HG02759 (cell line): Measurements from ENCODE around the gene INPP5F.

Experiments used
- ATAC-seq: cut with Tn5 transposase; IDR thresholded peaks from one replicate; pipeline ENCODE4 v1.9.1; 2021; ENCODE audit warnings: mild to moderate bottlenecking, moderate library complexity; ENCODE audit not compliant: unreplicated experiment

Gene INPP5F

DNA sequence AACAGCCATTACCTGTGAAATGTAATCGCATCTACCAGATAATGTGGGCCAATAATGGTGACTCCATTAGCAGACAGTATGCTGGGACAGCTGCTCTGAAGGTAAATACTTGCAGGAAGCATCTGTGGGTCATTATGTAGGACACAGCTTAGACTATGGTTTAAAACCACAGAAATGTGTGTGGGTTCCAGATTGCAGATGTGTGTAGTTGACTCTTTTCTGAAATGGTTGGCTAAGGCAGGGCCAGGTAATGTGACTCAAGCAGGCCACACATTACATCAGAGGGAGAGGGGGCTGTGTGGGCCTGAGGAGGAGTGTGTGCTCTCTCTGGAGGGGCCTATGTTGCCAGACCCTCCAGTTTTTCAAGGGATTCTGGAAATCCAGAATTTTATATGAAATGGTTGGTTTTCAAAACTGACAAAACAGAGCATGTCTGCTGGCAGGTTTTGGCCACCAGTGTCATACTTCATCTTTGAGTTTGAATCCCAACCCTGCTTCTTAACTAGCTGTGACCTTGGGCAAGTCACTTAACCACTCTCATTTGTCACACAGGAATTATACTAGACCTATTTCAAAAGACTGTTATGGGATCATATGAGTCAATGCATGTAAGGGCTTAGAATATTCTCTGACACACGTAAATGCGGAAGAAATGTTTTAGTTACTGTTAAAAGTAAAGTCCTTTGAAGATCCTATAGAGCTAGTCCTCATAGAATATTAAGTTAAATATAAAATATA is 82.3 kb downstream of the INPP5F start:
- ATAC-seq: no peak

DNA sequence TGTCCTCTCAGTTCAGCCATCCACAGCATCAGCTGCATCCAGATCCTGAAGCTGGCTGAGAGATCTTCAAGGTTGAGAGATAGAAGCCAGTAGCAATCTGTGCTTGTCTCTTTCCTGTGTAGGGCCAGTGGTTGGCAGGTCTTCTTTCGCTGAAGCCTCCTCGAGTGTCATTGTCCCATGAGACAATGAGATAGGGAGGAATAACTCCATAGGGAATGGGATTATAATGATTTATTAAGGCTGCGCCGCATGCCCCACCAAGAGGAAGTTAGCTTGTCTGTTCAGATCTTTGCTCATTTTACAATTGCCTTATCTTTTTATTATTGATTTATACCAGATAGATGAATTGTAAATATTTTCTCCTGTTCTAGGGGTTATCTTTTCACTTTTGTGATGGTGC is 85.3 kb downstream of the INPP5F start:
- ATAC-seq: no peak

DNA sequence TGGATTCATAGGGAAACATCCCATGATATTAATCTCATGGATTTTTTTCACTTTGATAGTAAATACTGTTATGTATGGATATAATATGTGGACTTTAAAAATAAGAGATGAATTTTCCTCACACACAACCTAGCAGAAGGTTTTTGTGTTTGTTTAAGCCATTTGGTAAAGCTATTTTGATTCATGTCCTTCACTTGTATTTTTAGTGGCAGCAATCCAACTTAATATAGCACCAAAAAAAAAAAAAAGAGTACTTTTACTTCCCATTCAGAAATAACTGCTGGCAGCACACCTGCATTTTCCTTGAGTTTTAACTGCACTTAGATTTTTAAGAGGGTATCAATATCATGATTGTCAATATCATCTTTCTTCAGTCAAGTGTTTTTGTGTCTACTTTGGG is 86.8 kb downstream of the INPP5F start:
- no peak for ATAC-seq

DNA sequence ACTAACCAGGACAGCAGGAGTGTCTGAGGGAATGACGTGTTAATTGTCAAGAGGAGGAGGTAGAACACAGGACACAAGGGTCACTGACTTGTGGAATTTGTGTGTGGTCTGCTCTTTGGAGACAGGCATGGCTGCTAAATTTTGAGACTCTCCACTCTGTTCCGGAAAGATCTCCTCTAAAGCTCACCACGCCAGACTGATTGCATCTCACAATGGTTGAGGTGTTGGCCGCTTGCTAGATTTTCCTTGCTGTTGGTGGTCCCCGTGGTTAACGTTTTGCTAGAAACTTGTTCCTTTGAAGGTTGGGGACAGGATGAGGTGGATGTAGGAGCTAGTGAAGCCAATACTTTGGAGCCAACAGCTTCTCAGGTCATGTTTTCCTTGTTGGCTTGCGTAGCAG is 89.8 kb downstream of the INPP5F start:
- ATAC-seq: no peak

DNA sequence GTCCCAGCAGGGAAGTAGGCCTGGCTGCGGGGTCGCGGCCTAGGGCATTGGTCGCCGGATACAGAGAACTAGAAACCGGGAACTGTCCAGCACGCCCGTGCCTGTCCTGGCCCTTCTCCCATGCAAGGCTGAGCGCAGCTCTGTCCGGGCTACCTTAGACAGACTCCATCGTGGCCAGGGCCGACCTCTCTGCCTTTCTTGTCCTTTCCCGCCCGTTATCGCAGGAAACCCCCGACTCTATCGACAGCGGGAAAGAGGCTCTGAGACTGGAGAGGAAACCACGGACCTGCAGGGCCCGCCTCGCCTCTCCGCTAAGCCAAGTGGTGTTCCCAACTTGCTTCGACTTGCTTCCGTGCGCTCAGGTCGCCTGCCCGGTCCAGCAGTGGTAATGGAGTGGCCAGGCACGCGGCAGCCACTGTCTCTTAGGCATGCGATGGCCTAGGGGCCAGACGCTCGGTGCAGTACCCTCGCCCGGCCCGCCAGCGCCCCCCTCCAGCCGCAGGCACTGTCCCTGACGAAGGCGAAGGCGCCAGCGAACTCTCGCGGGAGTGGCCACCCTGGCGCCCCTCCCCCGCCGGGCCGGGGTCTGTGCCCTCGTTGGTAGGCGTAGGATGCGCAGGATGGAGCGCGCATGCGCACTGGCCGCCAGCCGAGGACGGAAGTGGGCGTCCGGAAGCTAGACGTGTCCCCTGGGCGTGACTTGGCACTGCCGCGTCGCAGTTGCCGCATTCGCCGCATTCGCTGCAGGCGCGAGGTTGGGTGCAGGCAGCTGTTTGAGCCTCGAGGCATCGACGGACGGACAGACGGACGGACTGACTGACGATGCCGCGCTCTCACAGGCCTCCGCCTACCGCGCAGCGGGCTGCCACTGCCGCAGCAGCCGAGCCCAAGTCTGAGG is 92.4 kb downstream of the INPP5F start:
- ATAC-seq: no peak

DNA sequence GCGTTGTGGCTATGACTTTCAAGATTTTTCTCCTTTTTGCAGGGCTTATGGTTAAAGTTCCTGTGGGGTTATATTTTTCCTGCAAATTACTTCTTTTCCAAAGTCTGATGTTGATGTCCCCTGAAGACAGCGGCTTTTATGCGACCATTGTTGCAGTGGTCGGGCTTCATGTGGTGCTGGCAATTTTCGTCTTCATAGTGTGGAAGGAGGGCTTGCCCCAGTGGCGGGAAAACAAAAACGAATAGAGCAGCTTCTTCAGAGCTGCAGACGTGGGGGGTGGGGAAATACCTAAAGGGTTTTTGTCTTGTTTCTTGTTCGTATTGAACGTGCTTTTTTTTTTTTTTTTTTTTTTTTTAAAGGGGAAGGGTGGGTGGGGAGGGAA is 93.0 kb downstream of the INPP5F start:
- ATAC-seq: no peak

DNA sequence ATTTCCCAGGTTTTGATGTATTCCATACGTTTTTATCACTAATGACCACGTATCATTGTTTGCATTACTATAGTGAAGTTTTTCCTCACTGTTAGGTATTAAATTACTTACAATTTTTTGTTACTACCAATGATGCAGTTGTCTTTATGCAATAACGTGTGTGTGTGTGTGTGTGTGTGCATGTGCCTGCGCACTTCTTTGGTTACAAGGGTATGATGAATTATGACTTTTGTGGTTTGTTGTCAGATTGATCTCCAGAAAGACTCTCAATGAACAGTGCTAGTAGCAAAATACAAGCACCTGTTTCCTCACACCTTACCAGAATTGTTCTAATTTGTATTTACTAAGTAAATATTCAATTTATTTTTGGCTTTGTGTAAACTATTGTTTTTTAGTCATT is 95.3 kb downstream of the INPP5F start:
- no peak for ATAC-seq

DNA sequence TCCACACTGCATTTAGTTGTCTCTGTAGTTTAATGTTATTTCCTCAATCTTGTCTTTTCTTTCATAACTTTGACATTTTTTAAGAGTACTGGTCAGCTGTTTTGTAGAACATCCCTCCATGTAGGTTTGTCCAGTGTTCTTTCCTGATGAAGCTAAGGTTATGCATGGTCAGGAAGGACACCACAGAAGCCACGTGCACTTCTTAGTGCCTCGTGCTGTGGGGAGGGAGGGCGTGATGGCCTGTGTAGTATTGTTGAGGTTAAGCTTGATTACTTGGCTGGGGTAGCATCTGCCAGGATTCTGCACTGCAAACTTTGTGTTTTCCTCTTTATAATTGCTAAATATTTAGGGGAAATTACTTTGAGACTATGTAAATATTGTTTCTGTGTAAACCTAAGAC is 98.4 kb downstream of the INPP5F start:
- no peak for ATAC-seq

DNA sequence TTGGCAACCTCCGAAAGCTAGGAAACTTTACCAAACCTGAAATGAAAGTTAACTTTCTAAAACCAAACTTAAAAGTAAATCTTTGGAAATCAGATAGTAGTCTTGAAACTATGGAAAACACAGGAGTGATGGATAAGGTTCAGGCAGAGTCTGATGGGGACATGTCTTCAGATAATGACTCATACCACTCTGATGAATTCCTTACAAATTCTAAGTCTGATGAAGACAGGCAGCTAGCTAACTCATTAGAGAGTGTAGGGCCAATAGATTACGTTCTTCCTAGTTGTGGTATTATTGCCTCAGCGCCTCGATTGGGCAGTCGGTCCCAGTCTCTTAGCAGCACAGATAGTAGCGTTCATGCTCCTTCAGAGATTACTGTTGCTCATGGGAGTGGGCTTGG is 100.9 kb downstream of the INPP5F start:
- no peak for ATAC-seq

DNA sequence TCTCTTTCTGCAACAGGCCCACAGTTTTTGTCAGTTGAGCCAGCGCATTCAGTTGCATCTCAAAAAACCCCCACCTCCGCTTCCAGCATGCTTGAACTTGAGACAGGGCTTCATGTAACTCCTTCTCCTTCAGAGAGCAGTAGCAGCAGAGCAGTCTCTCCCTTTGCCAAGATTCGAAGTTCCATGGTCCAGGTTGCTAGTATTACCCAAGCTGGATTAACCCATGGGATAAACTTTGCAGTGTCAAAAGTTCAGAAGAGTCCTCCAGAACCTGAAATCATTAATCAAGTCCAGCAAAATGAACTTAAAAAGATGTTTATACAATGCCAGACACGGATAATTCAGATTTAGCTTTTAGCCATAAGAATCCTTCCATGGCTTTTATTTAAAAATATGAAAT is 101.6 kb downstream of the INPP5F start:
- ATAC-seq: no peak

DNA sequence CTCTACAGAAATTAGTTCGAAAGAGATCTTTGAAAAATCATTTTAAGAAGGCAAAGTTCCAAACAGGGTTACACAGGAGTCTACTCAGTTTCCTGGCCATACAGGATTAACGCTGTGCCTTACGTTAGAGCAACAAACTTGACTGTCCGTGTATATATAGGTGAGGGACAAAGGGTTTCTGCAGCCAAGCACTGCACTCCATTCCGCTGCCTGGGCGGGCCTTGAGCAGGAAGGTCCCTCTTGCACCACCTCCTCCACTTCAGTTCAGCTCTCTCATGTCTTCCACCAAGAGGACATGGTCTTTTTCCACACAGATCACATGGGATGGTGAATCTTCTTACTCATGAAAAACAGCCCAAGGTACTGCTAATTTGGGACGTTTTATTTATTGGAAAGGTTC is 103.6 kb downstream of the INPP5F start:
- no peak for ATAC-seq

DNA sequence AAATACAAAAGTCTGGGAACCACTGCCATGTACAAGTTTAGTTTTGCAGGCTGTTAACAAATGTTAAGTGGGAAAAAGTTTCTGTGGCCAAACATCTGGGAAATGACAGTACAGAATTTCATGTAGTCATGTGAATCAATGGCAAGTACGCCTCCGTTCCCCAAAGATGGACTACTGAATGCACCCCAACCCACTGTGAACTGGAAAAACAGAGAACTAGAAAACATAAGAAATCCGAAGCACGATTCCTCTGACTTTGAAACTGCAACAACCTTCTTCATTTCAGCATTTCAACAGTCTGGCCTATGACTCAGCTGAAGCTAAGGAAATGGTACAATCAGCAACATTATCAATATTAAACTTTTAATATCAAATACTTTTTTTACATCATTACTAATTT is 105.0 kb downstream of the INPP5F start:
- ATAC-seq: no peak

DNA sequence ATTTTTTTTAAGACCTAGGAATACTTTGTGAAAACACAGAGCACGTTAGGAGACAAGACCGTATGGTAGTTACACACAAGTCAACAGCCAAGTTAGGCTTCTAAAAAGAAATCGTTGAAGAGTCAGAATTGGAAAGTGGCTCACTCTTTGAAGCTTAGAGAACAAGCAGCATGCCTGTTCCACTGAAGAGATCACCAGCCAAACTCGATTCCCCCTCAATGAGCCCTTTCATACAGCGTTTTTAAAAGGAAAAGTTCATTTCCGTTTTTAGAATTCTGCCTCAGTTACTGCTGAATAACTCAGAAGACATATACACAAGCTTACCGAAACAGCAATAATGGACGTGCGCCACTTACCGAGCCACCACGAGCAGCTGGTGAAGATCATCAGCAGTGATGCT is 105.8 kb downstream of the INPP5F start:
- no peak for ATAC-seq

DNA sequence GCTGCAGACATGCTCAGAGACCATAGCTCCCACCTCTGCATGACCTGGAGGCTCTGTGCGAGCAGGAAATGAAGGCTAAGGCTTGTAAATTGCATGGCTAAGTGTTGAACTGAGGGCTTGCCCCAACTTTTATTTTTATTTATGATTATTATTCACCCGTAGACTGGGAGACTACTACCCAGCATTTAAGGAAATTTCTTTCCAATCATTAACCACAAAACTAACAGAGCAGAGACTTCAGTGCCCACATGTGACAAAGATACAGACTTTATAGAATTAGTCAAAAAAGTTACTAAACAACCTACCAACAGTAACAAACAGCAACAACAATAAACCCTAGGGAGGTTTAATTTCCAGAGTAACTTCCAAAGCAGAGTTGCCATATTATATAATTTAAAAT is 107.1 kb downstream of the INPP5F start:
- ATAC-seq: no peak

DNA sequence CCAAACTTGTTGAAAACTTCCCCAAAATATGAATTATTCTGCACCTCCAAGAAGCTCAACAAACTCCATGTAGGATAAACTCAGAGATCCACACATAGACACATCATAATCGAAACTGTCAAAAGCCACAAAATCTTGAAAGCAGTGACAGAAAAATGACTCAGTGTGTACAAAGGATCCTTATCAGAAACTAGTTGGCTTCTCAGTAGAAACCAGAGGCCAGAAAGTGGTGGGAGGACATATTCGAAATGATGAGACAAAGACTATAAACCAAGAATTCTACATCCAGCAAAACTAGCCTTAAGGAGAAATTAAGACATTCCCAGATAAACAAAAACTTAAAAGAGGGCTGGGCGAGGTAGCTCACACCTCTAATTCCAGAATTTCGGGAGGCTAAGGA is 108.3 kb downstream of the INPP5F start:
- no peak for ATAC-seq

DNA sequence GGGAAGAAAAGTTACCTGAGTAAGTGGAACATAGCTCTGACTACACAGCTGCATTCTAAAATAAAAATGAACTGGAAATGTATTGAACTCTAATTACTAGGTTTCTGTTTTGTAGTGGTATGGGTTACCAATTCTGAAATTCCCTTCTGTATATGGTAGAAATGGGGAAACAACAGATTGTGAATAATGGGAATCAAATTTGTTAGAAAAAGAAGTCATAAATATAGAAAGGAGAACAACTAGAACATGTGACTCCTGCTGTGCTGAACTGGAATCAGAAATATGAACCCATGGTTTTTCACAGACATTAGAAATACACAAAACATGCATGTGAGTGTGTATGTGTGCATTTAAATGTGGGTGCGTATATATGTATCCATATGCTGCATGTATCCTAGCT is 119.8 kb downstream of the INPP5F start:
- ATAC-seq: no peak

DNA sequence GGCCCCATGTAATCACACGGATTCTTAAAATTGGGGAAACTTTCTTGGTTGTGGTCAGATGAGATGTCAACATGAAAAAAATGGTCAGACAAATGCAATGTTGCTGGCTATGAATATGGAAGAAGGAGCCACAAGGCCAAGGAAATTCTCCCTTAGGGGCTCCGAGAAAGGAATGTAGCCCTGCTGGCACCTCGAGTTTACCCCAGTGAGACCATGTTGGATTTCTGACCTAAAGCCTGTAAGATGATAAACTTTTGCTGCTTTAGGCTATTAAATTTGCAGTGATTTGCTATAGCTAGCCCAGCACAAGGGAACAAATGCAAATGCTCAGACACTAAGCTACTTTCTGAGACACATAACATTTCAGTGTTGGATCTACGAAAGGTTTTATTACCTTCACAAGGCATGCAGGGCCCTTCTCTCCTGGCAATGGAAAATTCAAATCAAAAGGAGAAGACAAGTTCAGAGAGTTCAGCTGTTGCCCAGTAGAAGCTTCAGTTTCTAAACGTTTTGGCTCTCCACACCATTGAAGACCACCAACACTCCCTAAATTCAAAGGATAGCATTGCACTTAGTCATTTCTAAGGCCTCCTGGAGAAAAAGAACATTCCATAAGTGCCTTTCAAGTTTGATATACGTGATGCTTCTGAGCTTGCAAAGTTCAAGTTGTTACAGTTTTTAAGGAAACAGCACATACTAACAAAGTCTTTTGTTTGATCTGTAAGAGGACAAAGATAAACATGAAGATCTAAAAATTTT is 123.4 kb downstream of the INPP5F start:
- ATAC-seq: no peak

DNA sequence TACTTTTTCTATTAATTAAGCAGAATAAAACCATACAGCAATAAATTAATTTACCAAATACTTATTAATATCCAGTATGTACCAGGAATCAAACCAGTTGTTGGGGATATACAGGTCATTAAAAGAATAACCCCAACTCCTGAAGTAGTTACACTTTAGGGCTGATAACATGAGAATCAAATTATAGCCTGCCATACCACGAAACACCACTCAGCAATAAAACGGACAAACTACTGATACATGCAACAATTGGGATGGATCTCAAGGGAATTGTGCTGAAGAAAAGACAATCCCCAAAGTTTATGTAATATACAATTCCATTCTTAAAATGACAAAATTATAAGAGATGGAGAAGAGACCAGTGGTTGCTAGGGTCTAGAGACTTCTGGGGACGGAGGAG is 124.1 kb downstream of the INPP5F start:
- no peak for ATAC-seq

DNA sequence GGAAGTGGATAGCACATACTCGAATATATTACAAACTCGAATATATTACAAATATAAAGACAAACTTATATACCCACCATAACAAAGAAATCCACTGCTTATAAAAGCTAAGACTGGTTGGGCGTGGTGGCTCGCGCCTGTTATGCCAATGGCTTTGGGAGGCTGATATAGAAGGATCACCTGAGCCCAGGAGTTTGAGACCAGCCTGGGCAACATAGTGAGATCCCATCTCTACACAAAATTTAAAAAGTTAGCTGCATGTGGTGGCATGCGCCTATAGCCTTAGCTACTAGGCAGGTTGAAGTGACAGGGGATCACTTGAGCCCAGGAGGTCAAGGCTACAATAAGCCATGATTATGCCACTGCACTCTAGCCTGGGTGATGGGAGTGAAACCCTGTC is 126.4 kb downstream of the INPP5F start:
- no peak for ATAC-seq

DNA sequence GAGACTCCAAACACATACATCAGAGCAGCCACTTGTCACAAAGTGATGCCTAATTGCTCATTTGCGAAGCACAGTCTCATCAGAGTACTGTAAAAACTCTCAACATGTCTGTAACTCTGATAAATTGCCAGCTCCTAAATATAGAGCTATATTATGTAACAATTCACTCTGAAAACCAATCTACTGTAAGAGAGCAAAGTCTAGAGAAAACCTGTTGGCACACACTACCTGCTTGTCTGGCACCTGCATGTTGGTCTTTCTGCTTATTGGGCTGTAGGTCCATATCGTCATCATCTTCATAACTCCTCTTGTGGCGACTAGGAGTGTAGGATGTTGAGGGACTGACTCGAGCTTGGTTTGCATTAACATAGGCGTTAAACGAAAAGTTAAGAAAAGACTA is 127.0 kb downstream of the INPP5F start:
- ATAC-seq: no peak

DNA sequence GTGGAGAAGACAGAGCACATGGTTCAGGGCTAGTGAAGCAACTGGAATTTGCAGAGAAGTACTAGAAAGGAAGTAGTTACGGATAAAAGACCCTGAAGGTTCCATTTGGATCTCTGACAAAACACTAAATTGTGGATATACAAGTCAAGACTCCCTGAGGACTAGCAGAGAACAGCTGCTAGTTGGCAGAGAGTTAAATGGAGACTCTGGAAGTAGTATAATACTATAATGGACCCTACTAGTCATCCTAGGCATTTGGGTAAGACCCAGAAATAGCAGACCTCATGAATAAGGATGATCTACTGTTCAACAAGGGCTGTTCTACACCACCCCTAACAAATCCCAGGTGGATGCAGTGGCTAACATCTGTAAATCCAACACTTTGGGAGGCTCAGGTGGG is 127.7 kb downstream of the INPP5F start:
- ATAC-seq: no peak

DNA sequence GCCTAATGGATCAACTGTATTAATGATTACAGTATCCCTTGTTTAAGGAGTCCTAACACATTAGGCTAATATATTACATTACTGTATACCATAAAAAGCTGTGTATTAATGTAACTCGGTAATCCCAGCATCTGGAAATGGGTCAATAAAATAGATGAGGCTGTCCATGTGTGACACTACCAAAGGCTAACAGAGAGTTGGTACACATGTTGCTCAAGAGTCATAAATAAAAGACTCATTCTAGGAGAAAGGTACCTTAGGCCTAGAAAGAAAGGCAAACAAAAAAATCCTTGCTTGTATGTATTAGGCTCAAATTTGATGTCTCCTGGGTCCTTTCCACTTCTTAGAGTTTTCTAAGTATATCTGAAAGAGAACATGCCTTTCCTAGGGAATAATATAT is 132.2 kb downstream of the INPP5F start:
- no peak for ATAC-seq
